GM10248 (cell line): ENCODE results near the gene DCBLD1.

Experiments used
- CTCF ChIA-PET: fragments of 300-600 bp; sonication (Branson Sonifier 250); formaldehyde crosslinking; extraction: SDS; loops from one replicate; lab custom pipeline; 2021; ENCODE audit warnings: antibody characterized with exemption; lab: Yijun Ruan, JAX
- POLR2A ChIA-PET: fragments of 350-650 bp; sonication (Branson Sonifier 250); formaldehyde crosslinking; extraction: SDS; loops from one replicate; lab custom pipeline; 2020; ENCODE audit warnings: antibody characterized with exemption; lab: Yijun Ruan, JAX
- DNase-seq: peaks from one replicate; pipeline ENCODE4 v3.0.0; 2012; ENCODE audit errors: extremely low spot score
- TF ChIP-seq, protein P1 (sequence below): IDR thresholded peaks from 2 replicates; pipeline ENCODE4 v1.5.1; 2012; ENCODE audit warnings: mild to moderate bottlenecking, low read depth; ENCODE audit errors: extremely low read depth, missing control alignments, control extremely low read depth

Gene DCBLD1

DNA sequence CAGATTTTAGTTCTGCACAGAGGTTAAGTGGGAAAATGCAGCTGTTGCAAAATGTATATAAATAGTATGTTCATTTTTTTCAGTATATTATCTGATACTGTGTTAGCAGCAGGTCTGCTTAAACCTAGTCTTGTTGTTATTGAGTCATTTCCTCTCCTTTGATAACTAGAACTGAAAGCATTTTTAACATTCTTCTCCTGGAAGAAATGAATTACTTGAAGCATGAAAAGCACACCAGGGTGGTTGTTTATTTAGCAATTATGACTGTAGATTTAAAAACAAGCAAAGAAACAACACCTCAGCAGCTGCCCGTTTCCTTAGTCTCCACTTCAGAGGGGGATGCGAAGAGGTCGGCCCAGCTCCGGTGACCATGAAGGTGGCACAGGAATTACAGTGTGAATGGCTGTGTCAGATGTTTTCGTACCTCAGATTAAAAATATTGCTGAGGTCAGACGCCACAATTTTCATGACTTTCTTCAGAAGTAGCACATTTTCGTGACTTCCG, 66.4 kb downstream of the DCBLD1 start:
- no peak for DNase-seq
- POLR2A ChIA-PET, result no interaction called here
- CTCF ChIA-PET, result interaction anchor here (0.9 to 2.1 kb wide), 11 partner anchors 8 to 281 kb away, joined by 3 to 5 read pairs (median 3); no protein-coding TSS in a partner anchor
- TF ChIP-seq, protein P1, sequence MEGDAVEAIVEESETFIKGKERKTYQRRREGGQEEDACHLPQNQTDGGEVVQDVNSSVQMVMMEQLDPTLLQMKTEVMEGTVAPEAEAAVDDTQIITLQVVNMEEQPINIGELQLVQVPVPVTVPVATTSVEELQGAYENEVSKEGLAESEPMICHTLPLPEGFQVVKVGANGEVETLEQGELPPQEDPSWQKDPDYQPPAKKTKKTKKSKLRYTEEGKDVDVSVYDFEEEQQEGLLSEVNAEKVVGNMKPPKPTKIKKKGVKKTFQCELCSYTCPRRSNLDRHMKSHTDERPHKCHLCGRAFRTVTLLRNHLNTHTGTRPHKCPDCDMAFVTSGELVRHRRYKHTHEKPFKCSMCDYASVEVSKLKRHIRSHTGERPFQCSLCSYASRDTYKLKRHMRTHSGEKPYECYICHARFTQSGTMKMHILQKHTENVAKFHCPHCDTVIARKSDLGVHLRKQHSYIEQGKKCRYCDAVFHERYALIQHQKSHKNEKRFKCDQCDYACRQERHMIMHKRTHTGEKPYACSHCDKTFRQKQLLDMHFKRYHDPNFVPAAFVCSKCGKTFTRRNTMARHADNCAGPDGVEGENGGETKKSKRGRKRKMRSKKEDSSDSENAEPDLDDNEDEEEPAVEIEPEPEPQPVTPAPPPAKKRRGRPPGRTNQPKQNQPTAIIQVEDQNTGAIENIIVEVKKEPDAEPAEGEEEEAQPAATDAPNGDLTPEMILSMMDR, result no peak

DNA sequence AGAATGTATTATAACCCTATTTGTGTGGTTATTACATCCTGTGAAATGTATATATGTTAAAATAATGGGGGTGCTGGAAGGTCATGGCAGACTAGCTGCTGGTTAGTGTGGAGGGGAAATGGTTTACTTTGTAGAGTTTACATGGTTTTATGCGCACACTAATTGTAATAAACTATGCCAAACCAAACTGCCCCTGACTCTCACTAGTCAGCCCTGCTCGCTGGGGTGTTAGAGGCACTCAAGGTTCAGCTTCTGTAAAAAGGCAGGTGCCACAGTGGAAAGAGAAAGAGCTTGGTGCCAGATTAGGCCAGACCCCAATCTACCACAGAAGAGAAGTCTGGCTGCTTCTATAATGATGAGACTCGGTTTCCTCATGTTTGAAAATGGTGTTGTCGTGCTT, 67.1 kb downstream of the DCBLD1 start:
- CTCF ChIA-PET, result interaction anchor here (0.7 to 2.8 kb wide), 8 partner anchors 12 to 280 kb away, joined by 3 to 8 read pairs (median 4); no protein-coding TSS in a partner anchor
- POLR2A ChIA-PET, result no interaction called here
- TF ChIP-seq, protein P1, result no peak

DNA sequence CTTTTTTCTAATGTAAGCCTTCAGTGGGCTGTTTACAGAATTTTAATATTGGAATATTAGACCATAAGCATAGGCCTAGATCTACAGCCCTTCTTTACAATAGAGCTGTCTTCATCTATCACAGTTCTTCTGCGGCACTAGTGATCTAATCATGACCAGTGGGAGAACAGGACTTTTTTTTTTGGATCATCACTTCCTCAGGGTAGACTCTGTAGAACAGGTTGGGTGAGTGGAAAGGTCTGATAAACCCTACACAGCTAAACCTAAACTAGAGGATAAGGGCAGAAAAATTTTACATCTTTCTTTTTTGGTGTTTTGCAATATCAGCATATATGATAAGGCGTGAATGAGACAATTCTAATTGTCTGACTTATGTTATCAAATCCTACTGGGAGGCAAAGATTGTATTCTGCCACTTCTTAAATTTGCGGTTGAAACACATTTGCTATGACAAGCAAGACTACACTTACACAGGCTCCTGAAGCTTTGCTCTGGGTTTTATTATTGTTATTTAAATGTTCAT, 67.7 kb downstream of the DCBLD1 start:
- POLR2A ChIA-PET, result no interaction called here
- CTCF ChIA-PET, result interaction anchor here (0.7 to 2.8 kb wide), 7 partner anchors 24 to 279 kb away, joined by 3 to 8 read pairs (median 4); no protein-coding TSS in a partner anchor

More for the DNA sequence above, 67.1 kb downstream of the DCBLD1 start:
- no peak for DNase-seq

DNA sequence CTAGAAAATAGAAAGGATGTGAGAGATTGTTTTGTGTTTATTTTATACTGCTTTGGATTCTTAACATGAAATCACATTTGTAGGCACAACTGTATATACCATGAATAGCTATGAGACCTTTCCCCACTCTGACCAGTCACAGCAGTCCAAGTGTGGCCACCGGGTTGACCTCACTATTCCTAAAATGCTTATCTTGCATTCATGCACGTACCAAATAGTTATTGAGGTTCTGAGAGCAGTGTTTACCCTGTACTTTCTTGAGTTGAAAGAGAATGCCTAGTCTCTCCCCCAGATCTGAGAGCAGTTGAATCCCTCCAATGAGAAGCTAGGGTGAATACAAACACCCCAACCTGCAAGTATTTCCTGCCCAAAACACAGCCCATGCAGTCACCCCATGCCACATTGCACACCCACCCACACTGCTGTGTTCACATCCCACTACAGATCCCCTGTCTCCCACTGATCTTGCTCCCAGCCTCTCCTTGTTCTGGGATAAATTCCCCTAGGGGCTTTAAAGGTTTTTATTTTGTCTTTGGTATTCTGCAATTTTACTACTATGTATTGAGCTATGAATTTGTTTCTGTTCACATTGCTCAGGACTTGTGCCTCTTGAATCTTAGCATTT, 68.3 kb downstream of the DCBLD1 start:
- ChIA-PET POLR2A (interaction anchor here (0.5 kb wide), 1 partner anchor 1329 kb away, joined by 3 read pairs; no protein-coding TSS in a partner anchor), CTCF (interaction anchor here (1.1 to 2.8 kb wide), 6 partner anchors 9 to 101 kb away, joined by 3 to 8 read pairs (median 6); no protein-coding TSS in a partner anchor)
- TF ChIP-seq, protein P1, result no peak
- no peak for DNase-seq

More for the DNA sequence above, 67.7 kb downstream of the DCBLD1 start:
- DNase-seq, result no peak
- TF ChIP-seq, protein P1, result no peak

DNA sequence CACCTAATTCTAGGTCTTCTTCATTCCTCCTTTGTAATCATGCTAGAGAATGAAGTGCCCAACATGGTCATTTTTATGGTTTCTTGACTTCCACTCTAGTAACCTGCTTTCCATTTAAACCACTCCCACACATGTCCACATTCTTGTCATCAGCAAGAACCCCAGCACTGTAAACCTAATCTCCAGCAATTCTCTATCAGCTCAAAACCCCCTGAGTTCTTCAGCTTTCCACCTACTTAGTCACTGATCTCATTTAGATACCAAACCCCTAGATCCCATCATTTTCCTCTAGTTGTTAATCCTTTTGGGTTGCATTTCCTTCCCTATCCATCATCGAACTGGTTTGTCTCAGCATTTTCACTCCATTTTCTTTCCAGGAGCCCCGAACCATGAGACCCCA, 70.1 kb downstream of the DCBLD1 start:
- POLR2A ChIA-PET, result no interaction called here
- DNase-seq, result no peak
- CTCF ChIA-PET, result interaction anchor here (1.2 to 2.2 kb wide), 3 partner anchors 21 to 103 kb away, joined by 4 to 8 read pairs (median 6); no protein-coding TSS in a partner anchor
- TF ChIP-seq, protein P1, result no peak

DNA sequence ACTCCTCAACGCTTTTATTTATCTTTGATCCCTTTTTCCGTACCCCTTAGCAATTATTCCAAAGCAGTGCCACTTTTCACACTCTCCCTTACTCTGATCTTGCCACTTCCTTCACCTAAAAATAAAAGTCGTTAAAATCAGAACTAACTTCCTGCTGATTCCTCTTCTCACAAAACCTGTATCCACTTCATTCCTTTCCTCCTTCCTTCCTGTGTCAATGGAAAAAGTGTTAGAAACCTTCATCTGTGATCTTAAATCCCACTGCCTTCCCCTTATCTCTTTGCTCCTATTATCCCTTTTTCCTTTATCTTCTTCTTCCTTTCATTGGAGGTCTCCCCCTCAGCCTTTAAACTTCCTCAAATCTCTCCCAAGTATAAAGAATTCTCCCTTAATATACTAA, 70.7 kb downstream of the DCBLD1 start:
- POLR2A ChIA-PET, result no interaction called here
- CTCF ChIA-PET, result no interaction called here
- DNase-seq, result no peak
- TF ChIP-seq, protein P1, result no peak
